Ramos (cell line): Measurements from ENCODE around the gene CCDC70.

ENCODE experiments used
- in situ Hi-C: fragments of 300-500 bp; cut with MboI; formaldehyde crosslinking; loops from one replicate; pipeline ENCODE4 v1.14.3; 2022; ENCODE audit warnings: low sequenced_read_pairs; ENCODE audit not compliant: unreplicated experiment

Gene CCDC70

GRCh38 chr13:51827254-51827653 lies 34.5 kb upstream of the CCDC70 start:
- in situ Hi-C loops: loop anchor here (10.0 kb wide), 1 partner anchor 628 kb away; the partner anchor contains the start of genes CKAP2 and VPS36

GRCh38 chr13:51828730-51829567 lies 32.8 kb upstream of the CCDC70 start:
- in situ Hi-C loops: loop anchor here (10.0 kb wide), 1 partner anchor 626 kb away; the partner anchor contains the start of genes CKAP2 and VPS36

- in situ Hi-C loops: loop anchor here (10.0 kb wide), 1 partner anchor 625 kb away; the partner anchor contains the start of genes CKAP2 and VPS36
Measured at GRCh38 chr13:51829568-51829899, 32.2 kb upstream of the CCDC70 start.

- in situ Hi-C loops: no loop called here
Measured at GRCh38 chr13:51831519-51831918, 30.2 kb upstream of the CCDC70 start.

- in situ Hi-C loops: no loop called here
Measured at GRCh38 chr13:51832471-51833152, 29.2 kb upstream of the CCDC70 start.

GRCh38 chr13:51833980-51834379 lies 27.8 kb upstream of the CCDC70 start:
- in situ Hi-C loops: no loop called here

- in situ Hi-C loops: no loop called here
Measured at GRCh38 chr13:51834581-51835171, 27.1 kb upstream of the CCDC70 start.

- in situ Hi-C loops: no loop called here
Measured at GRCh38 chr13:51837016-51837415, 24.8 kb upstream of the CCDC70 start.

GRCh38 chr13:51838240-51838846 lies 23.4 kb upstream of the CCDC70 start:
- in situ Hi-C loops: no loop called here

- in situ Hi-C loops: no loop called here
Measured at GRCh38 chr13:51839711-51840540, 21.8 kb upstream of the CCDC70 start.

- in situ Hi-C loops: no loop called here
Measured at GRCh38 chr13:51840917-51841316, 20.9 kb upstream of the CCDC70 start.

- in situ Hi-C loops: no loop called here
Measured at GRCh38 chr13:51841732-51842131, 20.0 kb upstream of the CCDC70 start.

GRCh38 chr13:51843529-51843928 lies 18.2 kb upstream of the CCDC70 start:
- in situ Hi-C loops: no loop called here

GRCh38 chr13:51844862-51845573 lies 16.8 kb upstream of the CCDC70 start, which contains the start of gene TMEM272:
TSS of gene TMEM272 (minus strand) at chr13:51845177. CDS start at chr13:51838530, 6,647 bp downstream.
- in situ Hi-C loops: no loop called here

- in situ Hi-C loops: no loop called here
Measured at GRCh38 chr13:51845574-51846318, 16.0 kb upstream of the CCDC70 start.

GRCh38 chr13:51846756-51847155 lies 15.0 kb upstream of the CCDC70 start:
- in situ Hi-C loops: no loop called here

- in situ Hi-C loops: no loop called here
Measured at GRCh38 chr13:51848674-51849073, 13.1 kb upstream of the CCDC70 start.
